ENCODE measurements around the gene RPL26.
A peak's percentile ranks its signal among the peaks of the same experiment; 100 is the strongest.
"Not testable (repeated sequence)": the region's sequence is repeated elsewhere in the genome, so short reads cannot be mapped to it uniquely, and the experiment has no call there.

RPL26 gene

DNA sequence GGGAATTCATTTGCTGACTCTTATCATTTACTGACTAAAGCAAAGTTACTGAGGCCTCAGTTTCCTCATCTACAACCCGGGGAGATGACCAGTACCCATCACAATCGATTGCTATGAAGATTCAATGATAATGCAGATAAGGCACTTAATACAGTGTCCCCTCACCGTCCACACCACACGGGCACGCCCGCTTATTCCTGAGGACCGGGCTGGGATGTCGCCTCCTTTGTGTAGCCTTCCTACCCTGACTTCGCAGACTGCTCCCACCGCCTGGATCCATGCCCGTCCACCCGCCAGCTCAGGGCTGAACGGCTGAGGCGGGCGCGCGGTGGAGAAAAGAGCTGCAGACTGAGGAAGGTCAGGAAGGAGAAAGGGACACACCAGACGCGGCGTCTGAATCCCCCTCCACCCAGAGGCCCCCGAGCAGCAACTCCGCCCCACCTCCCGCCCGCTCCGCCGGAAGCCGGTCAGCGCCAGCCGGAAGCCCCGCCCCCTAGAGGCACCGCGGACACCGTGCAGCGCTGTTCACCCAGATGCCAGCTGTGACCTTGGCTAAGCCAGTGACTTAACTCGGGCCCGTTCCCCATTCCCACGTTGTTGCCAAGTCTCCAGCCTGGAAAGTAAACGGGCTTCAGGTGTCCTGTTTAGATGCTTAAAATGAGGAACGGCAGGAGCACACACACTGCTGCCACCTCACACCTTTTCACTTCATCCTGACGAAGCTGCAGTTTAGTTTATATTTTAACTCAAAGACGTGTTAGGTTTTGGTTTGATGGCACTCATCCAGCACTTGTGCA is 6.5 kb downstream of the RPL26 start, which contains the start of gene KRABD2:
Gene KRABD2, minus strand, starts transcription at position 434 of the 797 bp plus-strand sequence.
- TF ChIP-seq, protein P1, sequence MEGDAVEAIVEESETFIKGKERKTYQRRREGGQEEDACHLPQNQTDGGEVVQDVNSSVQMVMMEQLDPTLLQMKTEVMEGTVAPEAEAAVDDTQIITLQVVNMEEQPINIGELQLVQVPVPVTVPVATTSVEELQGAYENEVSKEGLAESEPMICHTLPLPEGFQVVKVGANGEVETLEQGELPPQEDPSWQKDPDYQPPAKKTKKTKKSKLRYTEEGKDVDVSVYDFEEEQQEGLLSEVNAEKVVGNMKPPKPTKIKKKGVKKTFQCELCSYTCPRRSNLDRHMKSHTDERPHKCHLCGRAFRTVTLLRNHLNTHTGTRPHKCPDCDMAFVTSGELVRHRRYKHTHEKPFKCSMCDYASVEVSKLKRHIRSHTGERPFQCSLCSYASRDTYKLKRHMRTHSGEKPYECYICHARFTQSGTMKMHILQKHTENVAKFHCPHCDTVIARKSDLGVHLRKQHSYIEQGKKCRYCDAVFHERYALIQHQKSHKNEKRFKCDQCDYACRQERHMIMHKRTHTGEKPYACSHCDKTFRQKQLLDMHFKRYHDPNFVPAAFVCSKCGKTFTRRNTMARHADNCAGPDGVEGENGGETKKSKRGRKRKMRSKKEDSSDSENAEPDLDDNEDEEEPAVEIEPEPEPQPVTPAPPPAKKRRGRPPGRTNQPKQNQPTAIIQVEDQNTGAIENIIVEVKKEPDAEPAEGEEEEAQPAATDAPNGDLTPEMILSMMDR (IDR thresholded peaks at IDR 0.05; ENCODE audit: low read depth, low read length), result peak; percentile 58
- peak within 1 kb of the TSS; percentile 82 for H3K4me3 ChIP-seq (ENCODE audit: low read depth, low read length)

GRCh38 chr17:8375738-8376259 is 7.2 kb downstream of the RPL26 start:
- peak overlapping the region; percentile 82 for H3K4me3 ChIP-seq (ENCODE audit: low read depth, low read length)
- TF ChIP-seq, protein P1 (IDR thresholded peaks at IDR 0.05; ENCODE audit: low read depth, low read length), result no peak

DNA sequence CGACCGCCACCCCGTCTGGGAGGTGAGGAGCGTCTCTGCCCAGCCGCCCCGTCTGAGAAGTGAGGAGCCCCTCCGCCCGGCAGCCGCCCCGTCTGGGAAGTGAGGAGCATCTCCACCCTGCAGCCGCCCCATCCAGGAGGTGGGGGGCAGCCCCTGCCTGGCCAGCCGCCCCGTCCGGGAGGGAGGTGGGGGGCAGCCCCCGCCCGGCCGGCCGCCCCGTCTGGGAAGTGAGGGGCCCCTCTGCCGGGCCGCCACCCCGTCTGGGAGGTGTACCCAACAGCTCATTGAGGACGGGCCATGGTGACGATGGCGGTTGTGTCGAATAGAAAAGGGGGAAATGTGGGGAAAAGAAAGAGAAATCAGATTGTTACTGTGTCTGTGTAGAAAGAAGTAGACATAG is 9.1 kb downstream of the RPL26 start:
- H3K4me3 ChIP-seq (ENCODE audit: low read depth, low read length), result not testable (repeated sequence)

DNA sequence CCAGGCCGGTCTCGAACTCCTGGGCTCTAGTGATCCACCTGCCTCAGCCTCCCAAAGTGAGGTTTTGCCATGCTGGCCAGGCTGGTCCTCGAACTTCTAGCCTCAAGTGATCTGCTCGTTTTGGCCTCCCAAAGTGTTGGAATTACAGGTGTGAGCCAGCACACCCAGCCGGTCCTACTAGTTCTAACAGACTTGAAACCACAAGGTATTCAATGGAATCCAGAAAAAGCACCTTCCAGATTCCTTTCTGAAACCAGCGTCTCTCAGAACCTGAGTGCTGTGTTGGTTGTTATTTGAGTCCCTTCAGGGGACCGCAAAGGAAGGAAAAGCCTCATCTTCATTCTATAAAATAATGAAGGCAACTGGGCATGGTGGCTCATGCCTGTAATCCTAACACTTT is 10.6 kb downstream of the RPL26 start:
- no peak overlapping the region for H3K4me3 ChIP-seq (ENCODE audit: low read depth, low read length)
- TF ChIP-seq, protein P1 (IDR thresholded peaks at IDR 0.05; ENCODE audit: low read depth, low read length), result no peak

GRCh38 chr17:8371786-8372185 is 11.2 kb downstream of the RPL26 start:
- TF ChIP-seq, protein P1 (IDR thresholded peaks at IDR 0.05; ENCODE audit: low read depth, low read length), result no peak
- no peak overlapping the region for H3K4me3 ChIP-seq (ENCODE audit: low read depth, low read length)

DNA sequence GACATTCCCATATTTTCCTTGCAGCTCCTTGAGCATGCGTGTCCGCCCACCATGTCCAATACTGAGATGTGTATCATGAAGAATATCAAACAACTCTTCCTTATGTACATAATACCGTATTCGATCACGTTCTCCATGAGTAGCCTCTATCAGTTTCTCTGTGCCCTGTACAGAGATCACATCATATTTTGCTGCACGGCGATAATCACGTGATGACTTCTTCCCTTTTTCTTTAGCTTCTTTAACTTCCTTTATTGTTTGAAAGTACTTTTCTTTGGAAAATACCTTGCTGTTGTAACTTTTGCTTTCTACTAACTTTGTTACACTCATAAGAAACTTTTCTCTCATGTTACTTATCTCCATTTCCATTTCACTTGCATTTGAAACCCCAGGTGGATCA is 13.0 kb downstream of the RPL26 start:
- TF ChIP-seq, protein P1 (IDR thresholded peaks at IDR 0.05; ENCODE audit: low read depth, low read length), result no peak
- H3K4me3 ChIP-seq (ENCODE audit: low read depth, low read length), result no peak overlapping the region

DNA sequence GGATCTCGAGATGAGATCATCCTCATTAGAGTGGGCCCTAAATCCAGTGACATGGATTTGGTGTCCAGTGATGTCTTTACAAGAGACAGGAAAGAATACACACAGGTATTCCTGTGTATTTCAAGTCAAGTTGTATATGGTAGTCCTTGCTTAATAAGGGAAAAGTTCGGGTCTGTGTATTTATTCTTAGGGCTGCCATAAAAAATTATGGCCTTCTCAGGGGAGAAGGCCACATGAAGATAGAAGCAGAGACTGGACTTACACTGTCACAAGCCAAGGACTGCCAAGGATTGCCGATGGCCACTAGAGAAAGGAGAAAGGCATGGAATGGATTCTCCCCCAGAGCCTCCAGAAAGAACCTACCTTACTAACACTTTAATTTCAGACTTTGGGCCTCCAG is 14.8 kb downstream of the RPL26 start:
- TF ChIP-seq, protein P1 (IDR thresholded peaks at IDR 0.05; ENCODE audit: low read depth, low read length), result no peak

More for the DNA sequence above, 14.8 kb downstream of the RPL26 start:
- no peak overlapping the region for H3K4me3 ChIP-seq (ENCODE audit: low read depth, low read length)
